ENCODE measurements around the gene TCHH.
A peak's percentile ranks its signal among the peaks of the same experiment; 100 is the strongest.
"Not testable (repeated sequence)": the region's sequence is repeated elsewhere in the genome, so short reads cannot be mapped to it uniquely, and the experiment has no call there.

Gene TCHH

GRCh38 chr1:152115344-152115743 lies at the start of gene TCHH:
Gene TCHH (minus strand): TSS chr1:152115444. CDS start chr1:152114080, 1,364 bp downstream.
- H3K27ac ChIP-seq = no peak within 1 kb of the TSS
- H3K4me1 ChIP-seq = peaks cover 28% of the 10 kb centered on the region
- no peak for TF ChIP-seq Cebpa-rat (IDR thresholded peaks at IDR 0.05)
- no peak within 1 kb of the TSS for H3K4me2 ChIP-seq
- H3K4me3 ChIP-seq = no peak within 1 kb of the TSS
- peaks cover 40% of the 10 kb centered on the region for H3K27me3 ChIP-seq
- no peaks in the 10 kb centered on the region for H4K20me1 ChIP-seq
- H3K9ac ChIP-seq = no peak within 1 kb of the TSS
- H3K36me3 ChIP-seq = no peaks in the 10 kb centered on the region
- H3K9me3 ChIP-seq = peaks cover 27% of the 10 kb centered on the region

- Histone ChIP-seq H3K9ac (no peak overlapping the region), H3K9me3 (no peaks in the 10 kb centered on the region)
- peak; percentile 71; the same call in 1 of the 2 replicates for TF ChIP-seq Cebpa-rat (IDR thresholded peaks at IDR 0.05)
These were observed 49.4 kb upstream of the TCHH start for GRCh38 chr1:152164517-152165136.

GRCh38 chr1:152162792-152163463 lies 47.7 kb upstream of the TCHH start:
- H3K27ac ChIP-seq = no peak overlapping the region

More at GRCh38 chr1:152164517-152165136, 49.4 kb upstream of the TCHH start:
- peak overlapping the region; percentile 70 for H3K4me2 ChIP-seq
- H3K27ac ChIP-seq = peak overlapping the region; percentile 38; the same call in 1 of the 2 replicates
- H3K4me3 ChIP-seq = 0 out of 2 replicates have a peak overlapping the region, but pooled peaks have one; percentile 11
- peaks cover 56% of the 10 kb centered on the region for H3K4me1 ChIP-seq
- H3K36me3 ChIP-seq = no peaks in the 10 kb centered on the region
- no peaks in the 10 kb centered on the region for H3K27me3 ChIP-seq
- H4K20me1 ChIP-seq = no peaks in the 10 kb centered on the region

GRCh38 chr1:152160576-152160975 lies 45.3 kb upstream of the TCHH start:
- H3K4me3 ChIP-seq = no peak overlapping the region
- no peaks in the 10 kb centered on the region for H4K20me1 ChIP-seq
- H3K4me2 ChIP-seq = no peak overlapping the region
- H3K4me1 ChIP-seq = peaks cover 31% of the 10 kb centered on the region
- H3K27ac ChIP-seq = no peak overlapping the region
- H3K36me3 ChIP-seq = no peaks in the 10 kb centered on the region
- H3K27me3 ChIP-seq = no peaks in the 10 kb centered on the region
- TF ChIP-seq Cebpa-rat (IDR thresholded peaks at IDR 0.05) = no peak
- H3K9me3 ChIP-seq = no peaks in the 10 kb centered on the region
- no peak overlapping the region for H3K9ac ChIP-seq

More at GRCh38 chr1:152162792-152163463, 47.7 kb upstream of the TCHH start:
- Histone ChIP-seq H3K36me3 (no peaks in the 10 kb centered on the region), H3K4me2 (peak overlapping the region; percentile 70), H4K20me1 (no peaks in the 10 kb centered on the region), H3K9ac (no peak overlapping the region), H3K9me3 (no peaks in the 10 kb centered on the region), H3K4me1 (peaks cover 53% of the 10 kb centered on the region), H3K4me3 (no peak overlapping the region), H3K27me3 (no peaks in the 10 kb centered on the region)
- no peak for TF ChIP-seq Cebpa-rat (IDR thresholded peaks at IDR 0.05)

GRCh38 chr1:152159144-152159543 lies 43.9 kb upstream of the TCHH start, which contains the start of gene RPTN:
Gene RPTN (minus strand): TSS chr1:152159228. CDS start chr1:152157889, 1,339 bp downstream.
- no peak within 1 kb of the TSS for H3K4me3 ChIP-seq
- peaks cover 17% of the 10 kb centered on the region for H3K4me1 ChIP-seq
- no peak for TF ChIP-seq Cebpa-rat (IDR thresholded peaks at IDR 0.05)
- no peaks in the 10 kb centered on the region for H3K27me3 ChIP-seq
- H3K4me2 ChIP-seq = no peak within 1 kb of the TSS
- H4K20me1 ChIP-seq = no peaks in the 10 kb centered on the region
- no peak within 1 kb of the TSS for H3K27ac ChIP-seq
- no peak within 1 kb of the TSS for H3K9ac ChIP-seq
- no peaks in the 10 kb centered on the region for H3K9me3 ChIP-seq
- H3K36me3 ChIP-seq = no peaks in the 10 kb centered on the region

GRCh38 chr1:152153996-152154395 lies 38.8 kb upstream of the TCHH start:
- peaks cover 2% of the 10 kb centered on the region; the same call in 1 of the 2 replicates for H3K9me3 ChIP-seq
- no peak overlapping the region for H3K27ac ChIP-seq
- no peak for TF ChIP-seq Cebpa-rat (IDR thresholded peaks at IDR 0.05)
- no peaks in the 10 kb centered on the region for H4K20me1 ChIP-seq
- H3K27me3 ChIP-seq = no peaks in the 10 kb centered on the region
- no peak overlapping the region for H3K4me3 ChIP-seq
- no peaks in the 10 kb centered on the region for H3K36me3 ChIP-seq
- no peaks in the 10 kb centered on the region for H3K4me1 ChIP-seq
- H3K9ac ChIP-seq = no peak overlapping the region
- no peak overlapping the region for H3K4me2 ChIP-seq

- Histone ChIP-seq H3K4me1 (no peaks in the 10 kb centered on the region), H4K20me1 (no peaks in the 10 kb centered on the region), H3K27me3 (no peaks in the 10 kb centered on the region), H3K27ac (no peak overlapping the region), H3K4me2 (no peak overlapping the region), H3K36me3 (no peaks in the 10 kb centered on the region), H3K9me3 (peaks cover 26% of the 10 kb centered on the region), H3K9ac (no peak overlapping the region), H3K4me3 (no peak overlapping the region)
- TF ChIP-seq Cebpa-rat (IDR thresholded peaks at IDR 0.05) = no peak
These were observed 36.4 kb upstream of the TCHH start for GRCh38 chr1:152151646-152152045.

GRCh38 chr1:152148981-152149380 lies 33.7 kb upstream of the TCHH start:
- Histone ChIP-seq H3K4me1 (no peaks in the 10 kb centered on the region), H3K36me3 (no peaks in the 10 kb centered on the region), H3K9ac (no peak overlapping the region), H3K27me3 (no peaks in the 10 kb centered on the region), H3K27ac (no peak overlapping the region), H3K4me2 (no peak overlapping the region), H3K4me3 (no peak overlapping the region), H3K9me3 (peaks cover 48% of the 10 kb centered on the region), H4K20me1 (no peaks in the 10 kb centered on the region)
- no peak for TF ChIP-seq Cebpa-rat (IDR thresholded peaks at IDR 0.05)

- Histone ChIP-seq H3K27ac (no peak overlapping the region), H3K9ac (no peak overlapping the region), H3K4me2 (no peak overlapping the region), H3K36me3 (no peaks in the 10 kb centered on the region), H3K4me1 (no peaks in the 10 kb centered on the region), H3K9me3 (peaks cover 48% of the 10 kb centered on the region), H3K27me3 (no peaks in the 10 kb centered on the region), H3K4me3 (no peak overlapping the region), H4K20me1 (no peaks in the 10 kb centered on the region)
- no peak for TF ChIP-seq Cebpa-rat (IDR thresholded peaks at IDR 0.05)
These were observed 32.8 kb upstream of the TCHH start for GRCh38 chr1:152148051-152148450.

- Histone ChIP-seq H3K36me3 (no peaks in the 10 kb centered on the region), H3K4me1 (no peaks in the 10 kb centered on the region), H4K20me1 (no peaks in the 10 kb centered on the region), H3K27ac (no peak overlapping the region), H3K9me3 (peaks cover 48% of the 10 kb centered on the region), H3K9ac (no peak overlapping the region), H3K4me2 (no peak overlapping the region), H3K27me3 (no peaks in the 10 kb centered on the region), H3K4me3 (no peak overlapping the region)
- no peak for TF ChIP-seq Cebpa-rat (IDR thresholded peaks at IDR 0.05)
These were observed 30.5 kb upstream of the TCHH start for GRCh38 chr1:152145769-152146168.

GRCh38 chr1:152144674-152145183 lies 29.5 kb upstream of the TCHH start:
- H3K27me3 ChIP-seq, H3K4me3 ChIP-seq, H3K4me2 ChIP-seq, H3K4me1 ChIP-seq, H3K9ac ChIP-seq, H3K36me3 ChIP-seq, H4K20me1 ChIP-seq, H3K27ac ChIP-seq: not testable (repeated sequence)
- peaks cover 48% of the 10 kb centered on the region for H3K9me3 ChIP-seq

Measured in BLaER1 (cell line).